GM12878 (cell line): ENCODE measurements around the gene C3AR1. TPM values are rescaled to one million over a fixed set of nuclear protein-coding genes. Genes with fewer than 3 reads are reported as not detected.

Source experiments
- ATAC-seq: fragments of 200-7000 bp; cut with Tn5 transposase; 3 replicates; pipeline ENCODE4 v1.9.1; 2020; ENCODE audit warnings: mild to moderate bottlenecking, moderate library complexity
- BruUV-seq: library from RNA; stranded (reverse); fragments of 400-500 nt; replicated peaks from 2 replicates; lab custom pipeline; 2021; lab: Mats Ljungman, UMichigan
- CTCF ChIA-PET: fragments of 300-600 bp; sonication (Branson Sonifier 250); formaldehyde crosslinking; extraction: SDS; loops from one replicate; lab custom pipeline; 2021; ENCODE audit warnings: inconsistent platforms; lab: Yijun Ruan, JAX
- POLR2A ChIA-PET: fragments of 350-600 bp; formaldehyde crosslinking; extraction: SDS; loops from one replicate; lab custom pipeline; 2021; ENCODE audit warnings: inconsistent platforms; lab: Charles Lee
- RAD21 ChIA-PET: fragments of 300-600 bp; sonication (Branson Sonifier 250); formaldehyde crosslinking; loops from one replicate; lab custom pipeline; 2023; ENCODE audit warnings: antibody characterized with exemption; ENCODE audit not compliant: unreplicated experiment; lab: Charles Lee
- SMC1A ChIA-PET: fragments of 300-600 bp; sonication (Branson Sonifier 250); formaldehyde crosslinking; loops from one replicate; lab custom pipeline; 2023; ENCODE audit not compliant: unreplicated experiment, uncharacterized antibody; lab: Charles Lee
- DNase-seq: peaks from one replicate; pipeline ENCODE4 v3.0.0-alpha.2; 2011; ENCODE audit warnings: low read depth, low spot score
- FAIRE-seq: peaks from 3 replicates; lab custom pipeline; 2011; peaks lifted over from hg19 to GRCh38; lab: Jason Lieb, UNC
- H2AFZ ChIP-seq: 2 replicates; pipeline ENCODE4 v1.6.0; 2011; ENCODE audit warnings: low read depth, low read length, control low read depth; ENCODE audit not compliant: control insufficient read depth
- H3K27ac ChIP-seq: 2 replicates; pipeline ENCODE4 v1.5.1; 2011; ENCODE audit warnings: control low read depth; ENCODE audit not compliant: control insufficient read depth, insufficient read depth
- H3K27me3 ChIP-seq, 2 experiments: replicated peaks in 1 of 2; 2 replicates each; pipeline versions ENCODE4 v1.6.0 to v1.6.1; 2011; ENCODE audit warnings: low read length in 1 of 2; ENCODE audit not compliant: control insufficient read depth in 2 of 2, insufficient read depth in 2 of 2
- H3K36me3 ChIP-seq, 2 experiments: 2 replicates each; pipeline ENCODE4 v1.5.1; 2011; ENCODE audit warnings: low read length in 1 of 2; ENCODE audit not compliant: control insufficient read depth in 2 of 2, insufficient read depth in 2 of 2
- H3K4me1 ChIP-seq: 2 replicates; pipeline ENCODE4 v1.6.1; 2011; ENCODE audit warnings: mild to moderate bottlenecking, low read length, moderate library complexity, mixed read lengths; ENCODE audit not compliant: control insufficient read depth, insufficient read depth
- H3K4me2 ChIP-seq: 2 replicates; pipeline ENCODE4 v1.6.0; 2011; ENCODE audit warnings: control low read depth; ENCODE audit not compliant: control insufficient read depth, insufficient read depth
- H3K4me3 ChIP-seq: fragments of 200-600 bp; sonication (generic); 2 replicates; pipeline ENCODE4 v1.5.1; 2016
- H3K79me2 ChIP-seq: 2 replicates; pipeline ENCODE4 v1.6.0; 2011; ENCODE audit warnings: low read length; ENCODE audit not compliant: control insufficient read depth, insufficient read depth
- H3K9ac ChIP-seq: 2 replicates; pipeline ENCODE4 v1.8.0; 2011; ENCODE audit warnings: low read length, control low read depth, mixed read lengths; ENCODE audit not compliant: control insufficient read depth, insufficient read depth
- H3K9me3 ChIP-seq: replicated peaks from 3 replicates; pipeline ENCODE4 v1.5.1; 2011; ENCODE audit warnings: mild to moderate bottlenecking, low read length; ENCODE audit not compliant: control insufficient read depth, insufficient read depth
- H4K20me1 ChIP-seq: 2 replicates; pipeline ENCODE4 v1.6.0; 2011; ENCODE audit not compliant: control insufficient read depth, insufficient read depth
- ASH2L ChIP-seq: fragments of 300-600, 200-600 bp; sonication (generic); IDR thresholded peaks from 2 replicates; pipeline ENCODE4 v1.6.1; 2017; ENCODE audit warnings: low read depth, mild to moderate bottlenecking, borderline replicate concordance
- HDAC6 ChIP-seq: fragments of 200-600 bp; sonication (generic); IDR thresholded peaks from one replicate; pipeline ENCODE4 v1.8.0; 2017; ENCODE audit warnings: antibody characterized with exemption; ENCODE audit not compliant: unreplicated experiment
- KLF5 ChIP-seq: fragments of 450-650 bp; IDR thresholded peaks from 2 replicates; pipeline ENCODE4 v1.6.1; 2014; ENCODE audit warnings: mild to moderate bottlenecking; ENCODE audit not compliant: partially characterized antibody
- MTA3 ChIP-seq: IDR thresholded peaks from 2 replicates; pipeline ENCODE4 v1.6.1; 2012; ENCODE audit warnings: low read length, inconsistent platforms, borderline replicate concordance
- NKRF ChIP-seq: fragments of 450-650 bp; conservative IDR thresholded peaks from 2 replicates; pipeline ENCODE4 v1.6.1; 2017; ENCODE audit warnings: mild to moderate bottlenecking, moderate library complexity
- POLR2AphosphoS5 ChIP-seq: IDR thresholded peaks from 2 replicates; pipeline ENCODE4 v1.6.1; 2011; ENCODE audit warnings: mild to moderate bottlenecking, low read length, inconsistent platforms
- SIN3A ChIP-seq: IDR thresholded peaks from 2 replicates; pipeline ENCODE4 v1.6.1; 2012; ENCODE audit warnings: low read depth, low read length, improper control_type of control experiment
- SP1 ChIP-seq: IDR thresholded peaks from one replicate; pipeline ENCODE4 v1.6.1; 2011; ENCODE audit warnings: low read depth, low read length
- ZBTB40 ChIP-seq: fragments of 450-650 bp; IDR thresholded peaks from 2 replicates; pipeline ENCODE4 v1.6.1; 2016; ENCODE audit warnings: mild to moderate bottlenecking, moderate library complexity, borderline replicate concordance
- ZNF687 ChIP-seq: fragments of 450-650 bp; IDR thresholded peaks from 2 replicates; pipeline ENCODE4 v1.6.1; 2017; ENCODE audit warnings: mild to moderate bottlenecking, moderate library complexity
- WGBS: methylation state at CpG from one replicate; pipeline ENCODE4 v1.1.6; 2016; ENCODE audit warnings: low lambda C conversion rate; ENCODE audit not compliant: insufficient replicate concordance, insufficient coverage; ENCODE audit errors: missing lambda C conversion rate; 5-methylcytosine and 5-hydroxymethylcytosine counted together
- in situ Hi-C: fragments of 300-500 bp; cut with MboI; formaldehyde crosslinking; loops from 9 replicates; pipeline ENCODE4 v1.14.3; 2018; ENCODE audit warnings: mixed read lengths
- intact Hi-C: fragments of 100-400 bp; cut with micrococcal nuclease; formaldehyde crosslinking; loops from one replicate; pipeline ENCODE4 v1.14.2; 2022; ENCODE audit not compliant: unreplicated experiment
- polyA plus RNA-seq, 11 experiments: library from polyadenylated mRNA; depleted of rRNA in 4 of 11; unstranded in 6 of 11; stranded (reverse) in 5 of 11; fragments of >200 nt; fragmentation: Nextera tagmentation in 4 of 11; fragmentation: Illumina TruSeq in 1 of 11; extraction: Ambion mirVana in 4 of 11; extraction: Trizol in 1 of 11; gene quantifications; 1 replicate in 1 of 11; 2 replicates in 10 of 11; pipeline versions ENCODE4 v1.2.1 to v1.2.3, GENCODE V29; 2011 to 2016; ENCODE audit warnings: inconsistent platforms in 2 of 11, missing spikeins in 2 of 11, low read depth in 1 of 11
- total RNA-seq, 4 experiments: library from RNA; depleted of rRNA in 3 of 4; stranded (reverse); fragments of >200 nt in 3 of 4; fragmentation: Illumina TruSeq in 1 of 4; extraction: Trizol in 1 of 4; gene quantifications; 2 replicates each; pipeline versions ENCODE4 v1.2.1 to v1.2.3, GENCODE V29; 2013 to 2021

Gene C3AR1
- total and polyA plus RNA-seq, 10 of the 15 experiments (the other 5 are each of a cell fraction or from before 2014, with no cell fraction given) = 0.08 to 0.42 (median 0.10) TPM; not detected in 5

- H3K4me2 ChIP-seq = peak within 1 kb of the TSS; percentile 99
- peak within 1 kb of the TSS; percentile 88 for H3K4me3 ChIP-seq
- ATAC-seq (peak; percentile 90), FAIRE-seq (no peak), DNase-seq (no peak)
- H3K27ac ChIP-seq = peak within 1 kb of the TSS; percentile 71
- H3K9me3 ChIP-seq = no peaks in the 10 kb centered on the region
- H3K36me3 ChIP-seq = no peaks in the 10 kb centered on the region
- no peaks in the 10 kb centered on the region for H3K27me3 ChIP-seq
- under 1% methylated on average over 53 of the region's 93 CpGs for WGBS
- RAD21 ChIA-PET = no interaction called here
- H4K20me1 ChIP-seq = peaks cover 4% of the 10 kb centered on the region; the same call in 1 of the 2 replicates
- intact Hi-C loops (no loop called here), in situ Hi-C loops (no loop called here)
- peak within 1 kb of the TSS; percentile 88 for H2AFZ ChIP-seq
- SMC1A ChIA-PET = interaction anchor here (0.7 to 1.7 kb wide), 5 partner anchors 9 to 99 kb away, joined by 3 to 5 read pairs (median 3); no protein-coding TSS in a partner anchor
- POLR2A ChIA-PET = interaction anchor here (2.5 kb wide), 1 partner anchor 56 kb away, joined by 5 read pairs; no protein-coding TSS in a partner anchor
- CTCF ChIA-PET = interaction anchor here (0.5 to 1.3 kb wide), 4 partner anchors 13 to 77 kb away, joined by 3 to 5 read pairs (median 4); no protein-coding TSS in a partner anchor
- H3K9ac ChIP-seq = peak within 1 kb of the TSS; percentile 83
- H3K79me2 ChIP-seq = peaks cover 12% of the 10 kb centered on the region
- BruUV-seq = TSS peak; percentile 68
- peaks cover 14% of the 10 kb centered on the region for H3K4me1 ChIP-seq
- TF ChIP-seq HDAC6 (no peak), NKRF (0 out of 2 replicates have a peak, but pooled peaks have one; percentile 44), SP1 (peak; percentile 40), ZNF687 (peak; percentile 56), MTA3 (no peak), ZBTB40 (peak; percentile 20; the same call in 1 of the 2 replicates), POLR2AphosphoS5 (no peak), ASH2L (no peak), SIN3A (no peak), KLF5 (no peak)
These were observed 33.7 kb downstream of the C3AR1 start, which contains the start of gene FOXJ2 for GRCh38 chr12:8032242-8033152. Gene FOXJ2, plus strand, starts transcription at chr12:8032716. Its CDS starts 7,117 bp downstream, at chr12:8039833.
